ENCODE data around the gene UGT1A5.

DNA sequence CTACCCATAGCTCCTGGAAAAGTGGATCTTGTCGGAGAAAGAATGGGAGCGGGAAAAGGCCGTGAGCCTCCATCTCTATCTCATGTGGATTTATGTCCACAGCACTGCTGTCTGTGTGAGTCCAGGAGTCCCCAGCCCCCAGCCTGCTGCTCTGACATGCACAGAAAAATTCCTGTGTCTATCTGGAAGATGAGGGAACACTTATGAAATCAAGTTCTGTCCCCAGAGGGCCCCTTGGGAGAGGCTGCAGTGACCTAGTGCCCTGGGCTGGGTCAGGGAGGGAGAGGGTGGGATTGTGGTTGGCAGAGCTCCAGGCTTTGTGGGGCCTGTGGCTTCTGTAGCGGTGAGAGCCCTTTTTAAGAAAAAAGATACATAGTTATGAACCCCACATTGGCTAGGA, 104.1 kb downstream of the UGT1A5 start:
- TF ChIP-seq, protein P1, sequence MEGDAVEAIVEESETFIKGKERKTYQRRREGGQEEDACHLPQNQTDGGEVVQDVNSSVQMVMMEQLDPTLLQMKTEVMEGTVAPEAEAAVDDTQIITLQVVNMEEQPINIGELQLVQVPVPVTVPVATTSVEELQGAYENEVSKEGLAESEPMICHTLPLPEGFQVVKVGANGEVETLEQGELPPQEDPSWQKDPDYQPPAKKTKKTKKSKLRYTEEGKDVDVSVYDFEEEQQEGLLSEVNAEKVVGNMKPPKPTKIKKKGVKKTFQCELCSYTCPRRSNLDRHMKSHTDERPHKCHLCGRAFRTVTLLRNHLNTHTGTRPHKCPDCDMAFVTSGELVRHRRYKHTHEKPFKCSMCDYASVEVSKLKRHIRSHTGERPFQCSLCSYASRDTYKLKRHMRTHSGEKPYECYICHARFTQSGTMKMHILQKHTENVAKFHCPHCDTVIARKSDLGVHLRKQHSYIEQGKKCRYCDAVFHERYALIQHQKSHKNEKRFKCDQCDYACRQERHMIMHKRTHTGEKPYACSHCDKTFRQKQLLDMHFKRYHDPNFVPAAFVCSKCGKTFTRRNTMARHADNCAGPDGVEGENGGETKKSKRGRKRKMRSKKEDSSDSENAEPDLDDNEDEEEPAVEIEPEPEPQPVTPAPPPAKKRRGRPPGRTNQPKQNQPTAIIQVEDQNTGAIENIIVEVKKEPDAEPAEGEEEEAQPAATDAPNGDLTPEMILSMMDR (conservative IDR thresholded peaks at IDR 0.05; ENCODE audit: low read length), result no peak
- no peak for TF ChIP-seq EZH2phosphoT487 (IDR thresholded peaks at IDR 0.05; ENCODE audit: borderline replicate concordance, low read depth, low read length)

All from OCI-LY7 (cell line).